ENCODE measurements around the gene TLN1. TPM values are rescaled to one million over a fixed set of nuclear protein-coding genes. Genes with fewer than 3 reads are reported as not detected.

The TLN1 gene
- total RNA-seq, 2 experiments from 2014 or later = 98.8 to 177 TPM

DNA sequence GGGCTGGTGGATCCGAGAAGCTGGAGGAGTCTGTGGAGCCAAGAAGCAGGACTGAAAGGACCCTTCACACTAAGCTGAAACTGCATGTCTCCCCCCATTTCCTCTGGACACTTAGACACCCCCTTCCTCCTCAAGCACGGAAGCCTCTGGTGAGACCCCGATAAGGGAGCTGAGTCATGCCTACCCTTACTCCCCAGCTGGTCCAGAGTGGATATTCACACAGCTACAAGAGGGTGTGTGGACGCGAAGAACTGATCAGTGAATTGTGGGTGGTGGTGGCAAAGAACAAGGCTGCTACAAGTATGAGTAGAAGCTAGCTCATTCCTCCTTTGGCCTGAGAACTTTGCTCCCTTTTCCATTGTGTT, 4.3 kb downstream of the TLN1 start:
- H3K36me3 ChIP-seq (ENCODE audit: insufficient read depth, low read length) = peaks cover 44% of the 10 kb centered on the region
- H2AFZ ChIP-seq (ENCODE audit: low read length) = no peak overlapping the region
- peaks cover 48% of the 10 kb centered on the region for H3K4me1 ChIP-seq (ENCODE audit: insufficient read depth, low read length, poor library complexity, severe bottlenecking)
- H3K9me2 ChIP-seq (ENCODE audit: insufficient read depth, low read length) = no peaks in the 10 kb centered on the region
- intact Hi-C loops (cut with micrococcal nuclease; ENCODE audit: unreplicated experiment) = loop anchor here (2.0 kb wide), 1 partner anchor 69 kb away; the partner anchor contains the start of genes CCDC107 and RMRP
- H3K27ac ChIP-seq (ENCODE audit: low read depth, low read length, poor library complexity, severe bottlenecking) = peak overlapping the region; percentile 46
- TF ChIP-seq, protein P1, sequence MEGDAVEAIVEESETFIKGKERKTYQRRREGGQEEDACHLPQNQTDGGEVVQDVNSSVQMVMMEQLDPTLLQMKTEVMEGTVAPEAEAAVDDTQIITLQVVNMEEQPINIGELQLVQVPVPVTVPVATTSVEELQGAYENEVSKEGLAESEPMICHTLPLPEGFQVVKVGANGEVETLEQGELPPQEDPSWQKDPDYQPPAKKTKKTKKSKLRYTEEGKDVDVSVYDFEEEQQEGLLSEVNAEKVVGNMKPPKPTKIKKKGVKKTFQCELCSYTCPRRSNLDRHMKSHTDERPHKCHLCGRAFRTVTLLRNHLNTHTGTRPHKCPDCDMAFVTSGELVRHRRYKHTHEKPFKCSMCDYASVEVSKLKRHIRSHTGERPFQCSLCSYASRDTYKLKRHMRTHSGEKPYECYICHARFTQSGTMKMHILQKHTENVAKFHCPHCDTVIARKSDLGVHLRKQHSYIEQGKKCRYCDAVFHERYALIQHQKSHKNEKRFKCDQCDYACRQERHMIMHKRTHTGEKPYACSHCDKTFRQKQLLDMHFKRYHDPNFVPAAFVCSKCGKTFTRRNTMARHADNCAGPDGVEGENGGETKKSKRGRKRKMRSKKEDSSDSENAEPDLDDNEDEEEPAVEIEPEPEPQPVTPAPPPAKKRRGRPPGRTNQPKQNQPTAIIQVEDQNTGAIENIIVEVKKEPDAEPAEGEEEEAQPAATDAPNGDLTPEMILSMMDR (conservative IDR thresholded peaks at IDR 0.05; ENCODE audit: low read length) = no peak
- no peak for TF ChIP-seq EZH2phosphoT487 (IDR thresholded peaks at IDR 0.05; ENCODE audit: borderline replicate concordance, low read depth, low read length)
- no peak for DNase-seq (ENCODE audit: low spot score)
- no TSS peak for BruUV-seq (replicated peaks)
- H3K4me3 ChIP-seq (ENCODE audit: low read depth, low read length, poor library complexity, severe bottlenecking) = peak overlapping the region; percentile 89
- H3K4me2 ChIP-seq (ENCODE audit: low read length) = peak overlapping the region; percentile 97
- POLR2A ChIA-PET = interaction anchor here (0.7 to 2.4 kb wide), 16 partner anchors 10 to 134 kb away, joined by 3 to 18 read pairs (median 4); partner anchors contain the start of genes ARHGEF39, CA9, GBA2 and RGP1
- CTCF ChIA-PET (ENCODE audit: unreplicated experiment) = interaction anchor here (0.8 to 2.2 kb wide), 12 partner anchors 22 to 111 kb away, joined by 3 to 13 read pairs (median 4); partner anchors contain the start of genes ARHGEF39, GBA2 and RGP1
- H3K79me2 ChIP-seq (ENCODE audit: insufficient read depth, low read depth, low read length) = peaks cover 51% of the 10 kb centered on the region
- H4K20me1 ChIP-seq (ENCODE audit: insufficient read depth, low read length) = peaks cover 15% of the 10 kb centered on the region; the same call in 1 of the 2 replicates
- H3K9me3 ChIP-seq (ENCODE audit: low read length) = no peaks in the 10 kb centered on the region

DNA sequence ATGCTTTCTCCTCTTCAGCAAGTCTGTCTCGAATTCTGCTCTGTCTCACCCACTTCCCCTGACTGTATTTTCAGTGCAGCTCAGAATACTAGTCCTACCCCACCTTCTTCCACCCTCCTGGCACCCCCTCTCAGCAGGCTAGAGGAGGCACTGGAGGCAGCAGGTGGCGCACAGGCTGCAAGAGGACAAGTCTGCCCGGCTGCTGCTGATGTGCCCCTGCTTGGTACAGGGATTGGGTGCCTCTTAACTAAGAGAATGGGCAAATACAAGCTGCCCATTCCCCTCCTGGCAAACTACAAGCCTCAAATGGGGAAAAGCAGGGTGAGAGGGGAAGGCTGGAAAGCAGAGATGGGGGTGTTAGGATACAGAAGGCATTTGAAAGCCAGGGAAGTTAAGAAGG, 5.1 kb downstream of the TLN1 start:
- peak overlapping the region; percentile 97 for H3K4me2 ChIP-seq (ENCODE audit: low read length)
- TF ChIP-seq, protein P1 (conservative IDR thresholded peaks at IDR 0.05; ENCODE audit: low read length) = peak; percentile 75
- no peak for TF ChIP-seq EZH2phosphoT487 (IDR thresholded peaks at IDR 0.05; ENCODE audit: borderline replicate concordance, low read depth, low read length)
- H3K9me2 ChIP-seq (ENCODE audit: insufficient read depth, low read length) = no peaks in the 10 kb centered on the region
- H3K4me1 ChIP-seq (ENCODE audit: insufficient read depth, low read length, poor library complexity, severe bottlenecking) = peaks cover 48% of the 10 kb centered on the region
- peaks cover 51% of the 10 kb centered on the region for H3K36me3 ChIP-seq (ENCODE audit: insufficient read depth, low read length)
- peak overlapping the region; percentile 46 for H3K27ac ChIP-seq (ENCODE audit: low read depth, low read length, poor library complexity, severe bottlenecking)
- H3K4me3 ChIP-seq (ENCODE audit: low read depth, low read length, poor library complexity, severe bottlenecking) = peak overlapping the region; percentile 89
- peaks cover 15% of the 10 kb centered on the region; the same call in 1 of the 2 replicates for H4K20me1 ChIP-seq (ENCODE audit: insufficient read depth, low read length)
- peaks cover 51% of the 10 kb centered on the region for H3K79me2 ChIP-seq (ENCODE audit: insufficient read depth, low read depth, low read length)
- POLR2A ChIA-PET = interaction anchor here (0.7 to 1.8 kb wide), 9 partner anchors 9 to 71 kb away, joined by 3 to 5 read pairs (median 3); partner anchors contain the start of genes GBA2 and RGP1
- no TSS peak for BruUV-seq (replicated peaks)
- CTCF ChIA-PET (ENCODE audit: unreplicated experiment) = interaction anchor here (0.9 to 2.2 kb wide), 6 partner anchors 22 to 111 kb away, joined by 3 to 10 read pairs (median 4); partner anchors contain the start of genes GBA2 and RGP1
- no peaks in the 10 kb centered on the region for H3K9me3 ChIP-seq (ENCODE audit: low read length)
- no peak overlapping the region for H2AFZ ChIP-seq (ENCODE audit: low read length)
- peak; percentile 72 for DNase-seq (ENCODE audit: low spot score)
- intact Hi-C loops (cut with micrococcal nuclease; ENCODE audit: unreplicated experiment) = no loop called here

DNA sequence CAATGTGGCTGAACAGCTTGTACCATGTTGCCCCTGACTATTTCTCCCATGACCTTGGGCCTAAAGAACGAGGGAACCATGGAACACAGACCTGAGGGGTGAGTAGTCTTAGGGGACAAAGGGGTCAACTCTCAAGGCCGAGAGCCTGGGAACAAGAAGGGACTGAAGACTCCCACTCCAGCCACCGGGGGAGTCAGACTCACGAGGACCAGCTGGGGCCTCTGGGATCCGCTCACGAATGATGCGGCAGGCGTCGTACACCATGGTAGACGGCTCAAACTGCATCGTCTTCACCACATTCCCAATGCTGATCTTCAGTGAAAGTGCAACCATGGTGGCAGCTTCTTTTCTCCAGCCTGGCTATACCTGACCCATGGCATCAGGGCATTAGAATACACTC, 6.6 kb downstream of the TLN1 start:
- intact Hi-C loops (cut with micrococcal nuclease; ENCODE audit: unreplicated experiment) = no loop called here

More for the DNA sequence above, 6.6 kb downstream of the TLN1 start:
- peaks cover 15% of the 10 kb centered on the region; the same call in 1 of the 2 replicates for H4K20me1 ChIP-seq (ENCODE audit: insufficient read depth, low read length)
- no peaks in the 10 kb centered on the region for H3K9me2 ChIP-seq (ENCODE audit: insufficient read depth, low read length)
- H3K4me3 ChIP-seq (ENCODE audit: low read depth, low read length, poor library complexity, severe bottlenecking) = no peak overlapping the region
- peaks cover 67% of the 10 kb centered on the region for H3K36me3 ChIP-seq (ENCODE audit: insufficient read depth, low read length)
- ChIA-PET POLR2A (interaction anchor here (0.7 to 1.4 kb wide), 2 partner anchors 60 to 61 kb away, joined by 3 read pairs; partner anchors contain the start of gene ARHGEF39), CTCF (ENCODE audit: unreplicated experiment) (no interaction called here)
- BruUV-seq (replicated peaks) = no TSS peak
- H3K9me3 ChIP-seq (ENCODE audit: low read length) = no peaks in the 10 kb centered on the region
- H3K79me2 ChIP-seq (ENCODE audit: insufficient read depth, low read depth, low read length) = peaks cover 37% of the 10 kb centered on the region
- no peak overlapping the region for H3K27ac ChIP-seq (ENCODE audit: low read depth, low read length, poor library complexity, severe bottlenecking)
- TF ChIP-seq EZH2phosphoT487 (IDR thresholded peaks at IDR 0.05; ENCODE audit: borderline replicate concordance, low read depth, low read length) = no peak
- TF ChIP-seq, protein P1 (conservative IDR thresholded peaks at IDR 0.05; ENCODE audit: low read length) = no peak
- H2AFZ ChIP-seq (ENCODE audit: low read length) = no peak overlapping the region
- H3K4me1 ChIP-seq (ENCODE audit: insufficient read depth, low read length, poor library complexity, severe bottlenecking) = peaks cover 40% of the 10 kb centered on the region
- no peak for DNase-seq (ENCODE audit: low spot score)
- no peak overlapping the region for H3K4me2 ChIP-seq (ENCODE audit: low read length)

All from OCI-LY7 (cell line).